Adrenal gland (tissue), 12 donors: ENCODE measurements around the gene WFS1. TPM values are rescaled to one million over a fixed set of nuclear protein-coding genes. Genes with fewer than 3 reads are reported as not detected.
A peak's percentile ranks its signal among the peaks of the same experiment; 100 is the strongest.

Source experiments
- DNase-seq, 7 donors: peaks; one replicate each; pipeline ENCODE4 v3.0.0-alpha.2; 2019 to 2020
- H3K27ac ChIP-seq, 5 donors: fragments of 200-600 bp; sonication (generic) in 4 of 5; 1 replicate in 3 of 5; 2 replicates in 2 of 5; pipeline versions ENCODE4 v1.5.1 to v1.8.0; 2016 to 2020; ENCODE audit warnings: mild to moderate bottlenecking in 1 of 5
- H3K27me3 ChIP-seq: fragments of 200-600 bp; 2 replicates; pipeline ENCODE4 v1.8.0; 2021
- H3K36me3 ChIP-seq, 2 donors: fragments of 200-600 bp; replicated peaks in 1 of 2; 1 replicate in 1 of 2; 2 replicates in 1 of 2; pipeline versions ENCODE4 v1.5.1 to v1.8.0; 2018 to 2022
- H3K4me1 ChIP-seq, 2 donors: fragments of 200-600 bp; replicated peaks in 1 of 2; 1 replicate in 1 of 2; 2 replicates in 1 of 2; pipeline versions ENCODE4 v1.5.1 to v1.8.0; 2018 to 2021
- H3K4me3 ChIP-seq, 4 donors: fragments of 200-600 bp; sonication (generic) in 3 of 4; one replicate each; pipeline ENCODE4 v1.5.1; 2016 to 2018
- H3K9me3 ChIP-seq, 3 donors: fragments of 200-600 bp; sonication (generic) in 1 of 3; replicated peaks in 1 of 3; 1 replicate in 2 of 3; 2 replicates in 1 of 3; pipeline versions ENCODE4 v1.5.1 to v1.8.0; 2016 to 2021
- POLR2A ChIP-seq, 2 donors: fragments of 450-650 bp; IDR thresholded peaks; one replicate each; pipeline ENCODE4 v1.6.1; 2017; ENCODE audit warnings: antibody characterized with exemption in 2 of 2, mild to moderate bottlenecking in 2 of 2, moderate library complexity in 1 of 2
- WGBS, 4 donors: extraction: QIAGEN DNeasy Blood & Tissue Kit in 2 of 4; methylation state at CpG; one replicate each; pipeline versions ENCODE4 v1.1.5 to v1.1.7; 2013 to 2017; 5-methylcytosine and 5-hydroxymethylcytosine counted together
- intact Hi-C, 2 donors: fragments of 100-400 bp; cut with DNase I; formaldehyde crosslinking; loops; one replicate each; pipeline versions ENCODE4 v1.14.1 to v1.15.0; 2022 to 2023
- polyA plus RNA-seq, 3 donors: library from polyadenylated mRNA; stranded (reverse); fragments of 200-250 nt in 2 of 3; fragments of 350-450 nt in 1 of 3; fragmentation: Illumina TruSeq in 1 of 3; extraction: RNeasy Lipid Tissue Mini Kit (QIAGEN cat#74804) in 1 of 3; gene quantifications; one replicate each; pipeline ENCODE4 v1.2.3, GENCODE V29; 2013 to 2014
- total RNA-seq, 9 donors: library from RNA; depleted of rRNA in 4 of 9; stranded (reverse); fragments of >200 nt in 4 of 9; fragments of 120-200 nt in 1 of 9; fragmentation: NEBNext Ultra II Directional in 1 of 9; extraction: Animal tissue kit (Norgen Biotek cat#: 25700) in 1 of 9; gene quantifications; one replicate each; pipeline versions ENCODE4 v1.1.0 to v1.2.4, GENCODE V29; 2013 to 2023
- TF ChIP-seq, protein P1 (sequence below), 6 experiments: fragments of 450-650 bp in 4 of 6; fragments of 200-600 bp in 2 of 6; sonication (generic) in 1 of 6; IDR thresholded peaks; 1 replicate in 5 of 6; 2 replicates in 1 of 6; pipeline versions ENCODE4 v1.5.1 to v1.8.0; 2016 to 2021; ENCODE audit warnings: antibody characterized with exemption in 6 of 6, mild to moderate bottlenecking in 2 of 6, moderate library complexity in 1 of 6
- donor health status: healthy with polysubstance abuse.
- donor health status: Bipolar disorder and iron deficiency.
- donor health status: DM: yes; HTN: yes; CAD: no.
- donor health status: DM: no; HTN: no; CAD: no.
- donor health status: DM: no; HTN: no; CAD: no.
- donor health status: DM: yes; HTN: yes; CAD: no.

Gene WFS1
- total and polyA plus RNA-seq, 12 donors: 20.8 to 64.4 (median 33.1) TPM

DNA sequence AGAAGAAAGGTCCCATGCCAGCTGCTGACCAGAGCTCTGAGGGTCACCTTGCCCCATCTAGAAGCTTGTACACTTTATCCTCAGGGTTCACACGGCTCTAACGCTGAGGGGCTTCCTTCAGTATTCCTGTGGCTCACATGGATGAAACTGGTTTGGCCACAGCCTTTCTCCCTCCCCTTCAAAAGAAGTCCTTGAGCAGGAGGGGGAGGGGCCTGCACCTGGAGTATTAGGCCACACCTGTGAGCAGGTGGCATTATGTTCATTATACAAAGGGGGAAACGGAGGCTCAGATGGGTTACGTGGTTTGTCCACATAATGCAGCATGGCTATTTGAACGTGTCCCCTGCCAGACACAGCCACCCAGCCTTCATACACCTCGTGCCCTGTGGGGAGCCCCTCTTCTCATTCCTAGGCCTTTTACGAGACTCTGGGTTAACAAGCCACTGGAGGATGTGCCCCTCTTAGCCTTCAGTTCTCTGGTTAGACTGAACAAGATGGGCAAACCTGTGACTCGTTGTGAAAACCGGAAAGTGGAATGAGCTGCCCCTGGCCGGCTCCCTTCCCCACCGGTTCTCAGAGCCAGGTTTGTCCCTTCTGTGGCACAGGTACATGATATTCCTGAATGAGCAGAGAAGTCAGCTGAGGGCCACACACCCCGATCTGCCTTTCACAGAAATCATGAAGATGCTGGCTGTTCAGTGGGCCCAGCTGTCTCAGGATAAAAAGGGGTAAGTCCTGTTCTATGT lies 42.1 kb upstream of the WFS1 start:
- TF ChIP-seq POLR2A (IDR thresholded peaks at IDR 0.05): no peak
- TF ChIP-seq, protein P1, sequence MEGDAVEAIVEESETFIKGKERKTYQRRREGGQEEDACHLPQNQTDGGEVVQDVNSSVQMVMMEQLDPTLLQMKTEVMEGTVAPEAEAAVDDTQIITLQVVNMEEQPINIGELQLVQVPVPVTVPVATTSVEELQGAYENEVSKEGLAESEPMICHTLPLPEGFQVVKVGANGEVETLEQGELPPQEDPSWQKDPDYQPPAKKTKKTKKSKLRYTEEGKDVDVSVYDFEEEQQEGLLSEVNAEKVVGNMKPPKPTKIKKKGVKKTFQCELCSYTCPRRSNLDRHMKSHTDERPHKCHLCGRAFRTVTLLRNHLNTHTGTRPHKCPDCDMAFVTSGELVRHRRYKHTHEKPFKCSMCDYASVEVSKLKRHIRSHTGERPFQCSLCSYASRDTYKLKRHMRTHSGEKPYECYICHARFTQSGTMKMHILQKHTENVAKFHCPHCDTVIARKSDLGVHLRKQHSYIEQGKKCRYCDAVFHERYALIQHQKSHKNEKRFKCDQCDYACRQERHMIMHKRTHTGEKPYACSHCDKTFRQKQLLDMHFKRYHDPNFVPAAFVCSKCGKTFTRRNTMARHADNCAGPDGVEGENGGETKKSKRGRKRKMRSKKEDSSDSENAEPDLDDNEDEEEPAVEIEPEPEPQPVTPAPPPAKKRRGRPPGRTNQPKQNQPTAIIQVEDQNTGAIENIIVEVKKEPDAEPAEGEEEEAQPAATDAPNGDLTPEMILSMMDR (IDR thresholded peaks at IDR 0.05): no peak
- Histone ChIP-seq H3K36me3 (no peaks in the 10 kb centered on the region), H3K4me3 (no peak overlapping the region), H3K9me3 (no peaks in the 10 kb centered on the region), H3K27me3 (peaks cover 2% of the 10 kb centered on the region), H3K4me1 (no peaks in the 10 kb centered on the region), H3K27ac (no peak overlapping the region)
- intact Hi-C loops: no loop called here
- DNase-seq: no peak
- WGBS, 4 donors: 77 to 89% (median 78%) methylated on average over 9 to 12 of the region's 12 CpGs

DNA sequence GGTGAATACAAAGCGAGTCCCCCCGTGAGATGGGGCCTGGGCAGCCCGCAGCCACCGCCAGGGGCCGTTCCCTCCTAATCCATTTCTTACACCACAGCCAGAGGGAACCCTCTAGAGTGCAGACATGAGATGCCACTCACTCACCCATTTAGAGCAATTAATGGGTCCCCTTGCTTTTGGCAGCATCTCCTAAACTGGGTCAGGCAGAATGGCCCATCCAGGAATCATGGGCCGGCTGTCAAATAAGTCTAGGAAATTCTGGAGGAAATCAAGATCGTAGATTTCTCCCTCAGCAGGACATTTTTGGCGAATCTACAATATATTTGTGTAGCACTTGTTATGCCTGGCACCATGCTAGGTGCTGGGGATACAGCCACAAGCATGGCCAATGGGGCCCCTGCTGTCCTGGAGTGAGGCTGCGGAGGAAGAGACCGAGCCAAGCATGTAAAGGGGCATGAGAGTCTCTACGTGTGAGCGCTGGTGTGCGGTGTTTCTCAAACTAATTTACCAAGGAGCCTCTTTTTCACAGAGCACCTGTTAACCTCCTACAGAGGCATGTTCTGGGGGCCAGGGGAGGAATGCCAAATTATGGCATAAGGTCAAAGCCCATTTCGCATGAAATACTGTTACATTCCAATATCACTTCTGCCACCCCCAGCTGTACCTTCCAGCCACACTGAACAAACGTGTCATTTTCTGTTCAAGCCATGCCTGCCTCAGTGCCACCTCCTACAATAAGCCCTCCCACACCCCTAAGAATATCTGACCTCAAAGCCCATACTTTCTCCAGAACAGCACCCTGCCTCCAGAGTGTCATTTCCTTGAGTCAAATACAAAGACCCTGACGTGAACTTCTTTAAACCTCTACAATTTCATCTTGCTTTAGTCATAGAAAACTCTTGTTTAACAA lies 41.2 kb upstream of the WFS1 start:
- WGBS, 4 donors: 71 to 76% (median 74%) methylated on average over 11 to 16 of the region's 16 CpGs
- DNase-seq: peak in 1 of 7 donors; percentile 29
- no peaks in the 10 kb centered on the region for H3K36me3 ChIP-seq
- no peak for TF ChIP-seq POLR2A (IDR thresholded peaks at IDR 0.05)
- TF ChIP-seq, protein P1 (IDR thresholded peaks at IDR 0.05): no peak
- H3K27me3 ChIP-seq: no peaks in the 10 kb centered on the region
- no peaks in the 10 kb centered on the region for H3K4me1 ChIP-seq
- H3K4me3 ChIP-seq: no peak overlapping the region
- no peaks in the 10 kb centered on the region for H3K9me3 ChIP-seq
- intact Hi-C loops: no loop called here
- H3K27ac ChIP-seq: no peak overlapping the region

DNA sequence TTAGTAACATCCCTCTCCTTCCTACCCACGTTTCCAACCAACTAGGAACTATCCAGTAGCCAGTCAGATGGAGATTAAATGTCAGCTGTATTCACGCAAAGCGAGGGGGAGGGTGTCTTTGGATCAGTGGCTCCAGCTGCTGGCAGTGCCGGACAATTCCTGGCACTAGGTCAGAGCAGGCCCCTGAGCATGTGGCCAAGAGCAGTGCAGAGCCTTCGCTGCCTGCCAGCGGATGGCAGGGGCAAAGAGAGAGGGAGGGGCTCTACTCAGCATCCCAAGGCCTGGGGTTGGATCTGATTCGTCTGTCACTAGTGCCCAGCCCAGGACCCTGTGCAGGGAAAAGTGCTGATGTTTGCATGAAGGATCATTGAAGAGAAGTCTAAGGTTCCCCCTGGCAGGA lies 40.6 kb upstream of the WFS1 start:
- TF ChIP-seq, protein P1 (IDR thresholded peaks at IDR 0.05): no peak
- no peak for TF ChIP-seq POLR2A (IDR thresholded peaks at IDR 0.05)
- 27 to 40% (median 33%) methylated on average over 7 of the region's 7 CpGs for WGBS, 4 donors

More for the DNA sequence above, 40.6 kb upstream of the WFS1 start:
- peak in 1 of 7 donors; percentile 76 for DNase-seq
- intact Hi-C loops: no loop called here
- Histone ChIP-seq H3K9me3 (no peaks in the 10 kb centered on the region), H3K4me3 (no peak overlapping the region), H3K4me1 (no peaks in the 10 kb centered on the region), H3K36me3 (no peaks in the 10 kb centered on the region), H3K27me3 (no peaks in the 10 kb centered on the region), H3K27ac (no peak overlapping the region)
